HG03521 (cell line): ENCODE measurements around the gene GPR87.

ENCODE experiments used
- ATAC-seq: cut with Tn5 transposase; IDR thresholded peaks from one replicate; pipeline ENCODE4 v1.9.1; 2021; ENCODE audit warnings: mild to moderate bottlenecking, moderate library complexity; ENCODE audit not compliant: unreplicated experiment

Gene GPR87

GRCh38 chr3:151318313-151318712 lies 1.7 kb upstream of the GPR87 start:
- ATAC-seq: no peak

- ATAC-seq: no peak
Observed at GRCh38 chr3:151315846-151316245, 774 bp downstream of the GPR87 start.

- ATAC-seq: no peak
Observed at GRCh38 chr3:151315136-151315535, 1.5 kb downstream of the GPR87 start.

GRCh38 chr3:151314593-151314992 lies 2.0 kb downstream of the GPR87 start:
- ATAC-seq: no peak

- ATAC-seq: no peak
Observed at GRCh38 chr3:151314137-151314536, 2.5 kb downstream of the GPR87 start.

GRCh38 chr3:151312972-151313371 lies 3.6 kb downstream of the GPR87 start:
- no peak for ATAC-seq

- no peak for ATAC-seq
Observed at GRCh38 chr3:151309566-151309965, 7.1 kb downstream of the GPR87 start.

- ATAC-seq: no peak
Observed at GRCh38 chr3:151307583-151308488, 8.8 kb downstream of the GPR87 start.

GRCh38 chr3:151307131-151307530 lies 9.5 kb downstream of the GPR87 start:
- ATAC-seq: no peak

GRCh38 chr3:151306168-151306810 lies 10.3 kb downstream of the GPR87 start:
- ATAC-seq: no peak

GRCh38 chr3:151305775-151306151 lies 10.9 kb downstream of the GPR87 start:
- no peak for ATAC-seq

- no peak for ATAC-seq
Observed at GRCh38 chr3:151305060-151305774, 11.4 kb downstream of the GPR87 start.

- no peak for ATAC-seq
Observed at GRCh38 chr3:151303751-151304150, 12.9 kb downstream of the GPR87 start.

- ATAC-seq: no peak
Observed at GRCh38 chr3:151301787-151302186, 14.8 kb downstream of the GPR87 start.

- no peak for ATAC-seq
Observed at GRCh38 chr3:151300539-151300938, 16.1 kb downstream of the GPR87 start.

GRCh38 chr3:151299006-151299405 lies 17.6 kb downstream of the GPR87 start:
- ATAC-seq: no peak

GRCh38 chr3:151297429-151297828 lies 19.2 kb downstream of the GPR87 start:
- ATAC-seq: no peak

- no peak for ATAC-seq
Observed at GRCh38 chr3:151296226-151296625, 20.4 kb downstream of the GPR87 start.

GRCh38 chr3:151293127-151293526 lies 23.5 kb downstream of the GPR87 start:
- no peak for ATAC-seq

GRCh38 chr3:151290673-151291072 lies 25.9 kb downstream of the GPR87 start:
- ATAC-seq: no peak

GRCh38 chr3:151289445-151289844 lies 27.2 kb downstream of the GPR87 start:
- no peak for ATAC-seq

- no peak for ATAC-seq
Observed at GRCh38 chr3:151285940-151286339, 30.7 kb downstream of the GPR87 start.
